GM21737 (cell line): Measurements from ENCODE around the gene FOXL1.

ENCODE experiments used
- ATAC-seq: cut with Tn5 transposase; IDR thresholded peaks from one replicate; pipeline ENCODE4 v1.9.1; 2021; ENCODE audit warnings: mild to moderate bottlenecking, moderate library complexity; ENCODE audit not compliant: unreplicated experiment

The FOXL1 gene

DNA sequence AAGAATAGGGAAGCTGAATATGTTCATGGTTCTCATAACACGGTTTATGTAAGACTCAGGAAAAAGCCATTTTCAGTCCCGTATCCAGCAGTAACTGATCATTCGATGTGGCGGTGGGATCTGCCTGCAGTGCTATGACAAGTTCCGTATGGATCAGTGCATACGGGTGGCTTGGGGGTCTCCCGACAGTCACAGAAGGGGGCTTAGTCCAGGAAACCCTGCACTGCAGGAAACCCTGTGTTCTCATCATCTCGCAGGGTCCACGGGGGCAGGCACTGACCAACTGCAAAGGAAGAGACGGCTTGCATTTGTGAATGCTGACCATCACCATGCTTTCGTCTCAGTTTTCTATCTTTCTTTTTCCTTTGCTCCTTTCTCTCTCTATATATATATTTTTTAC is 31.1 kb upstream of the FOXL1 start:
- ATAC-seq: no peak

GRCh38 chr16:86549076-86549892 is 29.1 kb upstream of the FOXL1 start:
- ATAC-seq: no peak

DNA sequence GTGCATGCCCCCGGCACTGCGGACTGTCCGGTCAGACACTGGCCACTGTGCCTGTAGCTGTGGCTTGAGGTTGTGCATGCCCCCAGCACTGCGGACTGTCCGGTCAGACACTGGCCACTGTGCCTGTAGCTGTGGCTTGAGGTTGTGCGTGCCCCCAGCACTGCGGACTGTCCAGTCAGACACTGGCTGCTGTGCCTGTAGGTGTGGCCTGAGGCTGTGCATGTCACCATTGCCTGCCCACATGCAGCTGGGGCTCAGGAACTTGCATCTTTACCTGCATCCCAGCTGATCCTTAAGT is 28.5 kb upstream of the FOXL1 start:
- no peak for ATAC-seq

GRCh38 chr16:86550281-86550680 is 28.1 kb upstream of the FOXL1 start:
- no peak for ATAC-seq

GRCh38 chr16:86553356-86553755 is 25.0 kb upstream of the FOXL1 start:
- no peak for ATAC-seq

DNA sequence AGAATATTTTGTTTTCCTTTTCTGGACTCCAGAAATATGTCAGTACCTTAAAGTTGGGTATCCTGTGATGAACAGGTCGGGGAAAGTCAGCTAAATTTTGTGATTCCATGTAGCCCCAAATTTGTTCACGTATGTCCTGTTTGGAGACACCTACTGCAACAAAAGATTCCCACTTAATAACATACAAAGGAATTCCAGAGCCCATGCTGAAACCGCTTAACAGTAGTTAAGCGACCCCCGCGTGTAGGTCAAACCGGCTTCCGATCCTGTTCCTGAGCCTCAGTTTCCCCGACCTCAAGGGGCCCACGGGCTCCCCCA is 23.8 kb upstream of the FOXL1 start:
- ATAC-seq: no peak

- ATAC-seq: peak; percentile 86
These were observed 23.2 kb upstream of the FOXL1 start, which contains the start of gene MTHFSD for GRCh38 chr16:86554917-86555703. TSS of gene MTHFSD (minus strand) at chr16:86555235. CDS start at chr16:86555184, 51 bp downstream.

GRCh38 chr16:86555704-86556075 is 22.7 kb upstream of the FOXL1 start:
- ATAC-seq: no peak

- no peak for ATAC-seq
These were observed 21.8 kb upstream of the FOXL1 start for GRCh38 chr16:86556576-86556975.

DNA sequence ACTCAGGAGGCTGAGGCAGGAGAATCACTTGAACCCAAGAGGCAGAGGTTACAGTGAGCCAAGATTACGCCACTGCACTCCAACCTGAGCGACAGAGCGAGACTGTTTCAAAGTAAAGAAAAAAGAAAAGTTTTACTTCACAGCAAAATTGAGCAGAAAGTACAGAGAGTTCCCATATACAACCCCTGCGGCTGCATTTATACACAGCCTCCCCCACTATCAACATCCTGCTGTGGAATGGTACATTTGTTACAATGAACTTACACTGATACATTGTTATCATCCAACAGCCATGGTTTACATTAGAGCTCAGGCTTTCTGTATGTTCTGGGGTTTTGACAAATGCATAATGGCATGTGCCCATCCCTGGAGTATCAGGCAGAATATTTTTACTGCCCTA is 20.8 kb upstream of the FOXL1 start:
- ATAC-seq: no peak

- no peak for ATAC-seq
These were observed 19.8 kb upstream of the FOXL1 start for GRCh38 chr16:86558355-86559193.

DNA sequence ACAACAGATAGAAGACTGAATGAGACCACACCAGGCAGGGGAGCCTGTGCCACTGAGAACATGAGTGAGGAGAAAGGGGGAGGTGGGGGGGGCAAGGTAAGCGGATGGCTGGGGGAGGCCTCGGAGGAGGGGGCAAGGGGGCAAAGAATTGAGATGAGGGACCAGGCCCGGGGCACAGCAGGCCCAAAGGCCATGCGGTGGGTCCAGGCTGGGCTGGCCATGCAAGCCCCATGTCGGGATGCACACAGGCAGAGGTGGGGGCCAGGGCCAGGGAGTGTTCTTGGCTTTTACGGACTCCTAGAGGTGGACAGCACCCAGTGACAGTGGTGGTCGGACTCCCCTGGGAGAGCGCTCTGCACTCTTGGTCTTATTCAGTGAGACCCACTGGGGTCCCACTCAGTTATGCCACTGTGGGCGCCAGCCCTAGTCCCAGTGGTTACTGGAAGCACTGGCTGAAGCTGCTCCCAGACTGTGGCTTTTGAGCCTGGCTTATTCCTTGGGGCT is 18.5 kb upstream of the FOXL1 start:
- no peak for ATAC-seq

DNA sequence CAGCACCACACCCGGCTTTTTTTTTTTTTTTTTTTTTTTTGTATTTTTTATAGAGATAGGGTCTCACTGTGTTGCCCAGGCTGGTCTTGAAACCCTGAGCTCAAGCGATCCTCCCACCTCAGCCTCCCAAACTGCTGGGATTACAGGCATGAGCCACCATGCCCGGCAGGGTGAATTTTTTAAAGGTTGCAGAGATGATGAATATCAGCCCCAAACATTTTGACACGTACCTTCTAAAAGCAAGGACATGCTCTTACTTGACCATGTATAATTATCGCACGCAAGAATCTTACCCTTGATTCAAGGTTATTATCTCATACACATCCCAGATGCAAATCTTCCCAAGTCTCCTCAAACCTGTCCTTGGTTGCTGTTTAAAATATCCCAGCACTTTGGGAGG is 16.0 kb upstream of the FOXL1 start:
- ATAC-seq: no peak

GRCh38 chr16:86563469-86564345 is 14.6 kb upstream of the FOXL1 start:
- ATAC-seq: peak; percentile 80

- ATAC-seq: no peak
These were observed 13.1 kb upstream of the FOXL1 start for GRCh38 chr16:86565181-86565631.

DNA sequence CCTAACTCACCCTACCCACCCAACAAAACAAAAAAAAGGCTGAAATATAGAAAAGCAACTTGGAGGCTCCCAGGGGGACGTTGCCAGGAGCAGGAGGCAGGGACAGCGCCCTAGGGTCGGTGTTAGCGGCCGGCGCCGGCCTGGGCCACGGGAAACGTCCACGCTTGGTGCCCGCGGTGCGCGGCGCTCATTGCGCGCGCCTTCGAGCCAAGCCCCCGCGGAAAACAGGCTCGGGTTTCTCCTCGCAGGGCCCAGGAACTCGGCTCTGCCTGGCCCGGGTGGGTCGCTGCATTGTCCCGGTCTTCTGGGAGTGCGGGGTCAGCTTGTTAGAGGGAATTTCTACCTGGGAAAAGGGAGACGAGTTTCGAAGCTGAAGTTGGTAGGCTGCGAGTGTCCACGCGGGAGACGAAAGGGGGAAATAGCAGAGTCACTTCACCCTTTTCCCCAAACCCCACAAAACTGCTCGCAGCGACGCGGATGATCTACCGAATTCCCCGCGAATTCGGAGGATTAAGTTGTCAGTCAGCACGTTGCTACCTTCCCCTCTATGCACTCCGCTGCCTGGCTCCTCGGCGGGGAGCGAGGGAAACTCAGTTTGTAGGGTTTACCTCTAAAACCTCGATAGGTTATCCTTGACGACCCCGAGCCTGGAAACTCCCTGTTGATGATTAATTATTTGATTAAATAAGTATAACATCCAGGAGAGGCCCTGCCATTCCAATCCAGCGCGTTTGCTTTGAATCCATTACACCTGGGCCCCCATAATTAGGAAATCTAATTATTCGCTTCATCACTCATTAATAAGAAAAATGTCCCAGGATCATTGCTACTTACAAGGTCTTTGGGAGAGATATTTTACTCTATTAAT is 12.5 kb upstream of the FOXL1 start:
- no peak for ATAC-seq

GRCh38 chr16:86566601-86566965 is 11.8 kb upstream of the FOXL1 start, which contains the start of gene FOXC2:
TSS of gene FOXC2 (plus strand) at chr16:86566829. CDS start at chr16:86567336, 507 bp downstream.
- ATAC-seq: no peak

GRCh38 chr16:86566966-86567700 is 11.2 kb upstream of the FOXL1 start:
- ATAC-seq: no peak
